22Rv1 (cell line): ENCODE measurements around the gene KAZN.

Source experiments
- H3K27ac ChIP-seq: fragments of 450-650 bp; 2 replicates; pipeline ENCODE4 v1.5.1; 2017
- ZFX ChIP-seq: fragments of 450-650 bp; IDR thresholded peaks from 2 replicates; pipeline ENCODE4 v1.6.1; 2017; ENCODE audit warnings: antibody characterized with exemption, borderline replicate concordance
- TF ChIP-seq, protein P1 (sequence below): fragments of 450-650 bp; IDR thresholded peaks from 2 replicates; pipeline ENCODE4 v1.5.1; 2017; ENCODE audit warnings: mild to moderate bottlenecking

KAZN gene

GRCh38 chr1:14983277-14983676 lies 384.8 kb downstream of the KAZN start:
- TF ChIP-seq, protein P1, sequence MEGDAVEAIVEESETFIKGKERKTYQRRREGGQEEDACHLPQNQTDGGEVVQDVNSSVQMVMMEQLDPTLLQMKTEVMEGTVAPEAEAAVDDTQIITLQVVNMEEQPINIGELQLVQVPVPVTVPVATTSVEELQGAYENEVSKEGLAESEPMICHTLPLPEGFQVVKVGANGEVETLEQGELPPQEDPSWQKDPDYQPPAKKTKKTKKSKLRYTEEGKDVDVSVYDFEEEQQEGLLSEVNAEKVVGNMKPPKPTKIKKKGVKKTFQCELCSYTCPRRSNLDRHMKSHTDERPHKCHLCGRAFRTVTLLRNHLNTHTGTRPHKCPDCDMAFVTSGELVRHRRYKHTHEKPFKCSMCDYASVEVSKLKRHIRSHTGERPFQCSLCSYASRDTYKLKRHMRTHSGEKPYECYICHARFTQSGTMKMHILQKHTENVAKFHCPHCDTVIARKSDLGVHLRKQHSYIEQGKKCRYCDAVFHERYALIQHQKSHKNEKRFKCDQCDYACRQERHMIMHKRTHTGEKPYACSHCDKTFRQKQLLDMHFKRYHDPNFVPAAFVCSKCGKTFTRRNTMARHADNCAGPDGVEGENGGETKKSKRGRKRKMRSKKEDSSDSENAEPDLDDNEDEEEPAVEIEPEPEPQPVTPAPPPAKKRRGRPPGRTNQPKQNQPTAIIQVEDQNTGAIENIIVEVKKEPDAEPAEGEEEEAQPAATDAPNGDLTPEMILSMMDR, result peak; percentile 35
- no peak for TF ChIP-seq ZFX

GRCh38 chr1:14986168-14986567 lies 387.7 kb downstream of the KAZN start:
- H3K27ac ChIP-seq, result no peak overlapping the region
- TF ChIP-seq, protein P1, result no peak
- no peak for TF ChIP-seq ZFX

More at GRCh38 chr1:14983277-14983676, 384.8 kb downstream of the KAZN start:
- no peak overlapping the region for H3K27ac ChIP-seq

- no peak overlapping the region for H3K27ac ChIP-seq
- TF ChIP-seq, protein P1, result no peak
- TF ChIP-seq ZFX, result no peak
Measured at GRCh38 chr1:14987829-14988603, 389.5 kb downstream of the KAZN start.

GRCh38 chr1:14988636-14989035 lies 390.2 kb downstream of the KAZN start:
- H3K27ac ChIP-seq, result no peak overlapping the region
- no peak for TF ChIP-seq ZFX
- TF ChIP-seq, protein P1, result no peak

- no peak for TF ChIP-seq ZFX
- TF ChIP-seq, protein P1, result no peak
- H3K27ac ChIP-seq, result no peak overlapping the region
Measured at GRCh38 chr1:14989931-14990728, 391.6 kb downstream of the KAZN start.

DNA sequence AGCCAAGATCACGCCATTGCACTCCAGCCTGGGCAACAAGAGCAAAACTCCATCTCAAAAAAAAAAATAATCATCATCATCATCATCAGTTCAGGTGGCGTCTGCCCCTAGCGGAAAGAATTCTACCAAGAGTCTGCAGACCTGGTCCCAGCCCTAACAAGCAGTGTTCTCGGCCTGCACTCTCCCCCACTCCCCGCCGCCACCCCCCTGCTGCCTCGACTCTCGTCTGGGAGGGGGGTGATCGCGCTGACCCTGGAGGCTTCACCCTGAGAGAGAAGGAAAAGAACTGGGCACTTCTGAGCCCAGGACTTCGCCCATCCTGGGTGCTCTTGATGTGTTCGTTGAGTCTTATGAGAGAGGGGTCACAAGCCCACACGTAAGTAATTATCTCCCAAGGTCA lies 394.9 kb downstream of the KAZN start:
- H3K27ac ChIP-seq, result no peak overlapping the region

More for the DNA sequence above, 394.9 kb downstream of the KAZN start:
- TF ChIP-seq, protein P1, result no peak
- no peak for TF ChIP-seq ZFX
